K562 (cell line): ENCODE data around the gene ZFR2. TPM values are rescaled to one million over a fixed set of nuclear protein-coding genes. Genes with fewer than 3 reads are reported as not detected.
A peak's percentile ranks its signal among the peaks of the same experiment; 100 is the strongest.

Experiments
- GABPA ChIP-seq: fragments of 200-800 bp; sonication (Bioruptor generic); conservative IDR thresholded peaks from 2 replicates; pipeline ENCODE4 v1.6.1; 2016; ENCODE audit warnings: low read depth, missing genetic modification characterization, missing compliant biosample characterization
- polyA plus RNA-seq, 8 experiments: library from polyadenylated mRNA; depleted of rRNA in 4 of 8; stranded (reverse) in 5 of 8; unstranded in 3 of 8; fragments of >200 nt; fragmentation: Nextera tagmentation in 2 of 8; fragmentation: Illumina TruSeq in 1 of 8; extraction: Ambion mirVana in 2 of 8; extraction: Trizol in 1 of 8; gene quantifications; 2 replicates each; pipeline versions ENCODE4 v1.2.1 to v1.2.3, GENCODE V29; 2011 to 2014; ENCODE audit warnings: inconsistent platforms in 1 of 8, missing spikeins in 1 of 8
- total RNA-seq, 7 experiments: library from RNA; depleted of rRNA in 6 of 7; stranded (reverse); fragments of >200 nt in 6 of 7; fragmentation: Illumina TruSeq in 2 of 7; extraction: Trizol in 2 of 7; gene quantifications; 2 replicates each; pipeline versions ENCODE4 v1.2.1 to v1.2.3, GENCODE V29; 2011 to 2021; ENCODE audit warnings: low replicate concordance in 1 of 7
- TF ChIP-seq, protein P1 (sequence below), 2 experiments: fragments of 450-650 bp; IDR thresholded peaks; 2 replicates each; pipeline ENCODE4 v1.6.1; 2016; ENCODE audit warnings: mild to moderate bottlenecking in 2 of 2, borderline replicate concordance in 1 of 2, low read depth in 1 of 2, moderate library complexity in 1 of 2

Gene ZFR2
- total and polyA plus RNA-seq, 9 of the 15 experiments (the other 6 are each of a cell fraction or from before 2014, with no cell fraction given), result 0.03 to 0.59 (median 0.07) TPM; not detected in 6

DNA sequence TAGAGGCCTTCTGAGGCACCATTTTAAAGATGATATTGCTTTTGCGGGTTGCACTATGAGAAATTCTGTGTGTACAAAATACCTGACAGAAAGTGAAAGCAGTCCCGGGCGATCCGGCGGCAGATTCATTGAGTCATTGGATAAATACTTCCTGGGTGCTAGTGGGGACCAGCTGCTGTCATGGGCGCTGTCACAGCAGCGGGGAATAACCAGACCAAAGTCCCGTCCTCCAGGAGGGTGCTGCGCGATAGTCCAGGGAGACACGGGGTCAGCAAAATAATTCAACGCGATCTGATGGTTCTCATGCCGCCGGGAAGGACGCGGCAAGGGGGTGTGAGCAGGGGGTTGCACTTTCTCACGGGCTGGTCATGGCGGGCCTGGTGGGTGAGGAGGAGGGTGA, 13.5 kb downstream of the ZFR2 start (continued):
- TF ChIP-seq, protein P1, sequence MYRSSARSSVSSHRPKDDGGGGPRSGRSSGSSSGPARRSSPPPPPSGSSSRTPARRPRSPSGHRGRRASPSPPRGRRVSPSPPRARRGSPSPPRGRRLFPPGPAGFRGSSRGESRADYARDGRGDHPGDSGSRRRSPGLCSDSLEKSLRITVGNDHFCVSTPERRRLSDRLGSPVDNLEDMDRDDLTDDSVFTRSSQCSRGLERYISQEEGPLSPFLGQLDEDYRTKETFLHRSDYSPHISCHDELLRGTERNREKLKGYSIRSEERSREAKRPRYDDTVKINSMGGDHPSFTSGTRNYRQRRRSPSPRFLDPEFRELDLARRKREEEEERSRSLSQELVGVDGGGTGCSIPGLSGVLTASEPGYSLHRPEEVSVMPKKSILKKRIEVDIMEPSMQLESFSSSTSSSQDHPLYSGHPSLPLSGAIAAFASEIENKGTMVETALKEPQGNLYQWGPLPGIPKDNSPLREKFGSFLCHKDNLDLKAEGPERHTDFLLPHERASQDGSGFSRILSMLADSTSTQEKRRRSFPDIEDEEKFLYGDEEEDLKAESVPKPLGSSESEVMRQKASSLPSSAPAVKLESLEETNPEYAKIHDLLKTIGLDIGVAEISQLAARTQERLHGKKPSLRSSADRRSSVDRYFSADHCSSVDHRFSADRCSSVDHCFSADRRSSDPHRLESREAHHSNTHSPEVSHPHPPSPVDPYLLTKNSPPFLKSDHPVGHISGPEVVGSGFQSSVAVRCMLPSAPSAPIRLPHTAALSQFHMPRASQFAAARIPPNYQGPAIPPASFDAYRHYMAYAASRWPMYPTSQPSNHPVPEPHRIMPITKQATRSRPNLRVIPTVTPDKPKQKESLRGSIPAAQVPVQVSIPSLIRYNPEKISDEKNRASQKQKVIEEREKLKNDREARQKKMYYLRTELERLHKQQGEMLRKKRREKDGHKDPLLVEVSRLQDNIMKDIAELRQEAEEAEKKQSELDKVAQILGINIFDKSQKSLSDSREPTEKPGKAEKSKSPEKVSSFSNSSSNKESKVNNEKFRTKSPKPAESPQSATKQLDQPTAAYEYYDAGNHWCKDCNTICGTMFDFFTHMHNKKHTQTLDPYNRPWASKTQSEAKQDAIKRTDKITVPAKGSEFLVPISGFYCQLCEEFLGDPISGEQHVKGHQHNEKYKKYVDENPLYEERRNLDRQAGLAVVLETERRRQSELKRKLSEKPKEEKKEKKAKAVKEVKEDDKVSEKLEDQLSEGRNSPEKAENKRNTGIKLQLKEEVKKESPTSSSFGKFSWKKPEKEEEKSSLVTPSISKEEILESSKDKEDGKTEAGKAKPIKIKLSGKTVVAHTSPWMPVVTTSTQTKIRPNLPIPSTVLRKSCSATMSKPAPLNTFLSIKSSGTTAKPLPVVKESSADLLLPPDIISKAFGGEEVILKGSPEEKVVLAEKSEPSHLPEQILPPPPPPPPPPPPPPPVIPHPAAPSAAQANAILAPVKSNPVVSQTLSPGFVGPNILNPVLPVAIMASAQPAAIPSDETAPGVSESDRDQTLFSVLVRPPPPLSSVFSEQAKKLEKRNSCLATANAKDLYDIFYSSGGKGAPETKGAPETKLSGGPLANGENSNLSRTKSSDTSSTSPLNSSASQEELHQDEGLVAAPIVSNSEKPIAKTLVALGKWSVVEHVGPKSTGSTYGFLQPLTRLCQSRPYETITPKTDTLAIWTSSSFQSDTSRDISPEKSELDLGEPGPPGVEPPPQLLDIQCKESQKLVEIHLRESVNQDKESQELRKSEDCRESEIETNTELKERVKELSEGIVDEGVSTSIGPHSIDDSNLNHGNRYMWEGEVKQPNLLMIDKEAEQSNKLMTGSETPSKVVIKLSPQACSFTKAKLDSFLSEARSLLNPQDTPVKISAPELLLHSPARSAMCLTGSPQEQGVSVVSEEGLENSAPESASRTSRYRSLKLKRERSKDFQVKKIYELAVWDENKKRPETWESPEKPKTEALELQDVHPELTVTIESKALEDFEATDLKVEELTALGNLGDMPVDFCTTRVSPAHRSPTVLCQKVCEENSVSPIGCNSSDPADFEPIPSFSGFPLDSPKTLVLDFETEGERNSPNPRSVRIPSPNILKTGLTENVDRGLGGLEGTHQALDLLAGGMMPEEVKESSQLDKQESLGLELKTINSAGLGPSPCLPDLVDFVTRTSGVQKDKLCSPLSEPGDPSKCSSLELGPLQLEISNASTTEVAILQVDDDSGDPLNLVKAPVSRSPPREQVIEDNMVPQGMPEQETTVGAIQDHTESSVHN (IDR thresholded peaks at IDR 0.05; ENCODE audit: borderline replicate concordance in 1 of 2, low read depth in 1 of 2), result 0 out of 4 replicates have a peak, but pooled peaks of 1 of the 2 experiments have one; percentile 37
- TF ChIP-seq GABPA (tag), result 0 out of 2 replicates have a peak, but pooled peaks have one; percentile 29
- TF ChIP-seq, all 486 proteins: peak for 4
